Liver (tissue), 9 donors: ENCODE results near the gene INO80B. TPM values are rescaled to one million over a fixed set of nuclear protein-coding genes. Genes with fewer than 3 reads are reported as not detected.

ENCODE experiments used
- DNase-seq: peaks from one replicate; pipeline ENCODE4 v3.0.0-alpha.2; 2017; ENCODE audit warnings: low spot score
- H3K27ac ChIP-seq, 2 donors: one replicate each; pipeline ENCODE4 v1.7.0; 2013; ENCODE audit warnings: inconsistent platforms in 2 of 2, low read length in 2 of 2, control low read depth in 1 of 2, low read depth in 1 of 2, mild to moderate bottlenecking in 1 of 2
- H3K27me3 ChIP-seq, 4 donors: one replicate each; pipeline versions ENCODE4 v1.6.1 to v1.7.0; 2013; ENCODE audit warnings: low read length in 3 of 4, inconsistent platforms in 1 of 4, mild to moderate bottlenecking in 1 of 4, moderate library complexity in 1 of 4; ENCODE audit not compliant: control insufficient read depth in 4 of 4, insufficient read depth in 4 of 4
- H3K36me3 ChIP-seq, 4 donors: one replicate each; pipeline versions ENCODE4 v1.6.1 to v1.7.0; 2013; ENCODE audit warnings: low read length in 3 of 4, mild to moderate bottlenecking in 3 of 4, low read depth in 1 of 4, moderate library complexity in 1 of 4; ENCODE audit not compliant: control insufficient read depth in 4 of 4, insufficient read depth in 3 of 4
- H3K4me1 ChIP-seq, 4 donors: one replicate each; pipeline versions ENCODE4 v1.6.1 to v1.7.0; 2013; ENCODE audit warnings: low read length in 3 of 4, mild to moderate bottlenecking in 3 of 4, moderate library complexity in 1 of 4; ENCODE audit not compliant: control insufficient read depth in 4 of 4, insufficient read depth in 4 of 4
- H3K4me3 ChIP-seq, 3 donors: one replicate each; pipeline versions ENCODE4 v1.6.1 to v1.7.0; 2013; ENCODE audit warnings: low read length in 3 of 3, control low read depth in 1 of 3, low read depth in 1 of 3, mild to moderate bottlenecking in 1 of 3
- H3K9ac ChIP-seq, 2 donors: one replicate each; pipeline ENCODE4 v1.7.0; 2013; ENCODE audit warnings: low read length in 2 of 2, mild to moderate bottlenecking in 2 of 2, moderate library complexity in 2 of 2, control low read depth in 1 of 2, low read depth in 1 of 2
- H3K9me3 ChIP-seq, 4 donors: one replicate each; pipeline versions ENCODE4 v1.6.1 to v1.7.0; 2013; ENCODE audit warnings: low read length in 3 of 4; ENCODE audit not compliant: control insufficient read depth in 4 of 4
- ATF3 ChIP-seq: IDR thresholded peaks from 2 replicates; pipeline ENCODE4 v1.6.1; 2016; ENCODE audit warnings: antibody characterized with exemption
- CTCF ChIP-seq: fragments of 150-350 bp; IDR thresholded peaks from 2 replicates; pipeline ENCODE4 v1.5.1; 2017; ENCODE audit warnings: improper control_type of control experiment, low read depth, low read length; ENCODE audit not compliant: missing input control
- EGR1 ChIP-seq, 2 donors: IDR thresholded peaks; 2 replicates each; pipeline ENCODE4 v1.6.1; 2016 to 2018; ENCODE audit warnings: antibody characterized with exemption in 2 of 2, low read depth in 2 of 2
- FOXA1 ChIP-seq: IDR thresholded peaks from 2 replicates; pipeline ENCODE4 v1.6.1; 2016; ENCODE audit warnings: antibody characterized with exemption
- FOXA2 ChIP-seq: IDR thresholded peaks from 2 replicates; pipeline ENCODE4 v1.6.1; 2016; ENCODE audit warnings: antibody characterized with exemption
- GABPA ChIP-seq, 2 donors: IDR thresholded peaks in 1 of 2; conservative IDR thresholded peaks in 1 of 2; 2 replicates each; pipeline ENCODE4 v1.6.1; 2016; ENCODE audit warnings: antibody characterized with exemption in 2 of 2, mild to moderate bottlenecking in 1 of 2, moderate library complexity in 1 of 2
- HNF4A ChIP-seq, 2 donors: conservative IDR thresholded peaks; 2 replicates each; pipeline ENCODE4 v1.6.1; 2016; ENCODE audit warnings: antibody characterized with exemption in 2 of 2, mild to moderate bottlenecking in 2 of 2
- HNF4G ChIP-seq: IDR thresholded peaks from 2 replicates; pipeline ENCODE4 v1.6.1; 2016; ENCODE audit warnings: antibody characterized with exemption
- NR2F2 ChIP-seq: IDR thresholded peaks from 2 replicates; pipeline ENCODE4 v1.6.1; 2016; ENCODE audit warnings: antibody characterized with exemption
- RAD21 ChIP-seq, 2 donors: IDR thresholded peaks; 2 replicates each; pipeline ENCODE4 v1.6.1; 2016; ENCODE audit warnings: antibody characterized with exemption in 2 of 2, mild to moderate bottlenecking in 2 of 2
- RXRA ChIP-seq, 2 donors: IDR thresholded peaks; 2 replicates each; pipeline ENCODE4 v1.6.1; 2017 to 2018; ENCODE audit warnings: antibody characterized with exemption in 2 of 2, mild to moderate bottlenecking in 1 of 2
- SP1 ChIP-seq: IDR thresholded peaks from 2 replicates; pipeline ENCODE4 v1.6.1; 2018; ENCODE audit warnings: antibody characterized with exemption, mild to moderate bottlenecking
- TAF1 ChIP-seq: conservative IDR thresholded peaks from 2 replicates; pipeline ENCODE4 v1.6.1; 2016; ENCODE audit warnings: antibody characterized with exemption, mild to moderate bottlenecking
- YY1 ChIP-seq: IDR thresholded peaks from 2 replicates; pipeline ENCODE4 v1.6.1; 2016; ENCODE audit warnings: antibody characterized with exemption, mild to moderate bottlenecking
- ZBTB33 ChIP-seq: IDR thresholded peaks from 2 replicates; pipeline ENCODE4 v1.6.1; 2016; ENCODE audit warnings: antibody characterized with exemption
- WGBS: extraction: QIAGEN DNeasy Blood & Tissue Kit; methylation state at CpG from one replicate; pipeline ENCODE4 v1.1.7; 2013; 5-methylcytosine and 5-hydroxymethylcytosine counted together
- polyA plus RNA-seq, 2 donors: library from polyadenylated mRNA; stranded (reverse) in 1 of 2; unstranded in 1 of 2; fragments of 200-250 nt in 1 of 2; fragments of >200 nt in 1 of 2; fragmentation: Nextera tagmentation in 1 of 2; extraction: Ambion mirVana in 1 of 2; gene quantifications; one replicate each; pipeline versions ENCODE4 v1.2.1 to v1.2.3, GENCODE V29; 2013 to 2015
- total RNA-seq, 2 donors: library from RNA; depleted of rRNA; stranded (reverse); fragments of >200 nt; gene quantifications; one replicate each; pipeline ENCODE4 v1.2.3, GENCODE V29; 2014
- donor health status: healthy.
- donor health status: healthy.
- donor health status: healthy.
- donor health status: healthy.
- donor health status: healthy.

INO80B gene
- total and polyA plus RNA-seq, 4 donors, result 2.7 to 14.8 (median 10.5) TPM

- DNase-seq, result no peak
- TF ChIP-seq GABPA (IDR thresholded peaks at IDR 0.05 in 1 of 2, conservative IDR thresholded peaks at IDR 0.05 in 1 of 2) (no peak), SP1 (no peak), ZBTB33 (no peak), HNF4A (conservative IDR thresholded peaks at IDR 0.05) (no peak), YY1 (no peak), NR2F2 (no peak), RAD21 (IDR thresholded peaks at IDR 0.05) (no peak), EGR1 (IDR thresholded peaks at IDR 0.05; ENCODE audit: low read depth in 2 of 2) (no peak), ATF3 (no peak), RXRA (IDR thresholded peaks at IDR 0.05) (no peak), FOXA1 (no peak), CTCF (no peak), TAF1 (no peak)
- Histone ChIP-seq H3K4me1 (peaks cover 8 to 34% (median 26%) of the 10 kb centered on the region in 4 donors), H3K27me3 (no peaks in the 10 kb centered on the region), H3K4me3 (no peak overlapping the region), H3K36me3 (peaks cover 10 to 41% (median 27%) of the 10 kb centered on the region in 4 donors), H3K27ac (no peak overlapping the region), H3K9ac (no peak overlapping the region), H3K9me3 (no peaks in the 10 kb centered on the region)
- 92% methylated on average over 7 of the region's 7 CpGs for WGBS
Observed at GRCh38 chr2:74425523-74425922, 29.4 kb upstream of the INO80B start.

- DNase-seq, result no peak
- Histone ChIP-seq H3K27me3 (no peaks in the 10 kb centered on the region), H3K4me1 (peaks cover 7 to 37% (median 32%) of the 10 kb centered on the region in 4 donors), H3K4me3 (no peak overlapping the region), H3K36me3 (peaks cover 10 to 41% (median 28%) of the 10 kb centered on the region in 4 donors), H3K9me3 (no peaks in the 10 kb centered on the region), H3K9ac (no peak overlapping the region), H3K27ac (no peak overlapping the region)
- TF ChIP-seq EGR1 (IDR thresholded peaks at IDR 0.05; ENCODE audit: low read depth in 2 of 2) (no peak), RAD21 (IDR thresholded peaks at IDR 0.05) (no peak), RXRA (IDR thresholded peaks at IDR 0.05) (no peak)
- WGBS, result 90% methylated on average over 14 of the region's 14 CpGs
Observed at GRCh38 chr2:74426181-74426758, 28.6 kb upstream of the INO80B start.

GRCh38 chr2:74427551-74427950 is 27.3 kb upstream of the INO80B start:
- no peaks in the 10 kb centered on the region for H3K27me3 ChIP-seq
- no peak overlapping the region for H3K4me3 ChIP-seq
- peaks cover 10 to 52% (median 37%) of the 10 kb centered on the region in 4 donors for H3K36me3 ChIP-seq
- no peak for DNase-seq
- no peak overlapping the region for H3K27ac ChIP-seq
- H3K9ac ChIP-seq, result no peak overlapping the region
- 92% methylated on average over 3 of the region's 3 CpGs for WGBS
- H3K9me3 ChIP-seq, result no peaks in the 10 kb centered on the region
- H3K4me1 ChIP-seq, result peaks cover 7 to 40% (median 39%) of the 10 kb centered on the region in 4 donors
- no peak for TF ChIP-seq HNF4G
- no peak for TF ChIP-seq FOXA1
- no peak for TF ChIP-seq FOXA2
- no peak for TF ChIP-seq RAD21 (IDR thresholded peaks at IDR 0.05)
- TF ChIP-seq RXRA (IDR thresholded peaks at IDR 0.05), result no peak
- TF ChIP-seq ZBTB33, result no peak
- no peak for TF ChIP-seq CTCF
